Endothelial cell of umbilical vein (primary cell): ENCODE data around the gene CALHM5. TPM values are rescaled to one million over a fixed set of nuclear protein-coding genes. Genes with fewer than 3 reads are reported as not detected.

Experiments
- Bru-seq: library from RNA; stranded (reverse); fragments of 400-500 nt; gene quantifications from one replicate; lab custom pipeline; 2021; lab: Mats Ljungman, UMichigan
- BruChase-seq, 2 experiments: library from RNA; stranded (reverse); fragments of 400-500 nt; gene quantifications; one replicate each; lab custom pipeline; 2021; lab: Mats Ljungman, UMichigan
- BruUV-seq: library from RNA; stranded (reverse); fragments of 400-500 nt; replicated peaks from 2 replicates; lab custom pipeline; 2021; lab: Mats Ljungman, UMichigan
- CTCF ChIA-PET: fragments of 300-600, 350-600 bp; sonication (Branson Sonifier 250); formaldehyde crosslinking; loops from one replicate; lab custom pipeline; 2021; ENCODE audit warnings: antibody characterized with exemption, inconsistent platforms; lab: Charles Lee
- POLR2A ChIA-PET: fragments of 300-600, 350-600 bp; sonication (Branson Sonifier 250); formaldehyde crosslinking; loops from one replicate; lab custom pipeline; 2021; ENCODE audit warnings: antibody characterized with exemption, inconsistent platforms; lab: Charles Lee
- DNase-seq: peaks from one replicate; pipeline ENCODE4 v3.0.0-alpha.2; 2011; ENCODE audit warnings: low read depth, low spot score
- FAIRE-seq: peaks from 2 replicates; lab custom pipeline; 2011; peaks lifted over from hg19 to GRCh38; lab: Jason Lieb, UNC
- H2AFZ ChIP-seq: 2 replicates; pipeline ENCODE4 v1.6.0; 2012; ENCODE audit warnings: low read depth, low read length, control low read depth, inconsistent platforms
- H3K27ac ChIP-seq: 2 replicates; pipeline ENCODE4 v1.5.1; 2011; ENCODE audit warnings: low read depth, mild to moderate bottlenecking, control low read depth, low read length, moderate library complexity; ENCODE audit not compliant: insufficient read depth
- H3K27me3 ChIP-seq, 2 experiments: 2 replicates each; pipeline versions ENCODE4 v1.6.0 to v1.6.1; 2011; ENCODE audit warnings: low read length in 2 of 2, mixed read lengths in 1 of 2; ENCODE audit not compliant: control insufficient read depth in 2 of 2, insufficient read depth in 2 of 2
- H3K36me3 ChIP-seq, 2 experiments: 2 replicates in 1 of 2; 3 replicates in 1 of 2; pipeline ENCODE4 v1.5.1; 2011; ENCODE audit warnings: low read length in 2 of 2, mild to moderate bottlenecking in 1 of 2, moderate library complexity in 1 of 2; ENCODE audit not compliant: control insufficient read depth in 2 of 2, insufficient read depth in 2 of 2; ENCODE audit errors: extremely low read depth in 1 of 2
- H3K4me1 ChIP-seq: 3 replicates; pipeline ENCODE4 v1.5.1; 2011; ENCODE audit warnings: mild to moderate bottlenecking, low read length; ENCODE audit not compliant: control insufficient read depth, insufficient read depth; ENCODE audit errors: extremely low read depth
- H3K4me2 ChIP-seq: 2 replicates; pipeline ENCODE4 v1.6.1; 2011; ENCODE audit warnings: low read length, control low read depth, mixed read lengths; ENCODE audit not compliant: insufficient read depth
- H3K4me3 ChIP-seq, 3 experiments: fragments of 200-600 bp in 1 of 3; sonication (generic), shearing (Covaris generic) in 1 of 3; replicated peaks in 1 of 3; 2 replicates each; pipeline ENCODE4 v1.5.1; 2011 to 2016; ENCODE audit warnings: control low read depth in 3 of 3, low read length in 3 of 3, mild to moderate bottlenecking in 2 of 3, inconsistent platforms in 1 of 3, low read depth in 1 of 3, moderate library complexity in 1 of 3; ENCODE audit not compliant: insufficient read depth in 1 of 3
- H3K79me2 ChIP-seq: 2 replicates; pipeline ENCODE4 v1.6.0; 2012; ENCODE audit warnings: low read length, inconsistent platforms; ENCODE audit not compliant: control insufficient read depth, insufficient read depth
- H3K9ac ChIP-seq: replicated peaks from 2 replicates; pipeline ENCODE3; 2011; ENCODE audit warnings: low read length, control low read depth; ENCODE audit not compliant: insufficient read depth; ENCODE audit errors: extremely low read depth
- H3K9me1 ChIP-seq: replicated peaks from 3 replicates; pipeline ENCODE4 v1.6.0; 2011; ENCODE audit warnings: mild to moderate bottlenecking, low read length; ENCODE audit not compliant: control insufficient read depth, insufficient read depth; ENCODE audit errors: extremely low read depth
- H3K9me3 ChIP-seq: replicated peaks from 2 replicates; pipeline ENCODE4 v1.5.1; 2012; ENCODE audit warnings: low read length, inconsistent platforms; ENCODE audit not compliant: control insufficient read depth, insufficient read depth
- H4K20me1 ChIP-seq: replicated peaks from 2 replicates; pipeline ENCODE3; 2011; ENCODE audit warnings: mild to moderate bottlenecking, low read length; ENCODE audit not compliant: control insufficient read depth, insufficient read depth; ENCODE audit errors: extremely low read depth
- EZH2 ChIP-seq: IDR thresholded peaks from 2 replicates; pipeline ENCODE4 v1.6.1; 2012; ENCODE audit warnings: borderline replicate concordance, low read depth, mild to moderate bottlenecking, moderate library complexity, low read length, inconsistent platforms; ENCODE audit not compliant: severe bottlenecking
- GATA2 ChIP-seq: IDR thresholded peaks from 2 replicates; pipeline ENCODE4 v1.7.0; 2011; ENCODE audit warnings: low read depth, mild to moderate bottlenecking, moderate library complexity, mixed read lengths, low read length; ENCODE audit not compliant: insufficient read length, insufficient read depth
- JUN ChIP-seq: IDR thresholded peaks from 2 replicates; pipeline ENCODE4 v1.6.1; 2011; ENCODE audit warnings: borderline replicate concordance, low read depth; ENCODE audit not compliant: insufficient read length, insufficient read depth
- MYC ChIP-seq: IDR thresholded peaks from one replicate; pipeline ENCODE4 v1.6.1; 2011; ENCODE audit warnings: mild to moderate bottlenecking, low read depth, low read length
- POLR2A ChIP-seq: IDR thresholded peaks from 2 replicates; pipeline ENCODE4 v1.6.1; 2012; ENCODE audit warnings: low read depth, mild to moderate bottlenecking, control low read depth, low read length
- POLR2AphosphoS5 ChIP-seq: IDR thresholded peaks from 2 replicates; pipeline ENCODE4 v1.6.1; 2012; ENCODE audit warnings: low read depth, mild to moderate bottlenecking, control low read depth, low read length, moderate library complexity; ENCODE audit not compliant: insufficient read depth
- dilution Hi-C: fragments of 300-500 bp; cut with MboI; formaldehyde crosslinking; loops from one replicate; pipeline ENCODE4 v1.15.0; 2019; ENCODE audit warnings: low sequenced_read_pairs; ENCODE audit not compliant: extremely low pct_ligation_motif_present
- intact Hi-C: fragments of 100-400 bp; cut with micrococcal nuclease; formaldehyde crosslinking; loops from one replicate; pipeline ENCODE4 v1.10.0; 2022
- long read RNA-seq: library from polyadenylated mRNA; stranded (forward); transcript quantifications from one replicate; pipeline ENCODE4 v2.0.0, GENCODE V29; 2021
- polyA minus RNA-seq, 3 experiments: library from RNA; depleted of rRNA, polyadenylated mRNA; stranded (reverse); fragments of >200 nt; gene quantifications; 1 replicate in 1 of 3; 2 replicates in 2 of 3; pipeline ENCODE4 v1.2.3, GENCODE V29; 2011
- polyA plus RNA-seq, 4 experiments: library from polyadenylated mRNA; depleted of rRNA in 3 of 4; stranded (reverse) in 3 of 4; unstranded in 1 of 4; fragments of >200 nt; gene quantifications; 2 replicates each; pipeline versions ENCODE4 v1.2.1 to v1.2.3, GENCODE V29; 2011 to 2012; ENCODE audit warnings: missing spikeins in 1 of 4
- total RNA-seq: library from RNA; stranded (reverse); gene quantifications from 2 replicates; pipeline ENCODE4 v1.2.3, GENCODE V29; 2021
- TF ChIP-seq, protein P1 (sequence below), 2 donors: IDR thresholded peaks; 1 replicate in 1 of 2; 2 replicates in 1 of 2; pipeline ENCODE4 v1.5.1; 2011; ENCODE audit warnings: low read length in 2 of 2, mild to moderate bottlenecking in 2 of 2, moderate library complexity in 2 of 2, control low read depth in 1 of 2, inconsistent platforms in 1 of 2, low read depth in 1 of 2; ENCODE audit not compliant: insufficient read depth in 1 of 2; ENCODE audit errors: extremely low read depth in 1 of 2

The CALHM5 gene, protein sequence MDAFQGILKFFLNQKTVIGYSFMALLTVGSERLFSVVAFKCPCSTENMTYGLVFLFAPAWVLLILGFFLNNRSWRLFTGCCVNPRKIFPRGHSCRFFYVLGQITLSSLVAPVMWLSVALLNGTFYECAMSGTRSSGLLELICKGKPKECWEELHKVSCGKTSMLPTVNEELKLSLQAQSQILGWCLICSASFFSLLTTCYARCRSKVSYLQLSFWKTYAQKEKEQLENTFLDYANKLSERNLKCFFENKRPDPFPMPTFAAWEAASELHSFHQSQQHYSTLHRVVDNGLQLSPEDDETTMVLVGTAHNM
- total RNA-seq (6.6 and 7.1 TPM in 2 replicates), polyA plus RNA-seq (3.8 and 4.5 TPM in 2 replicates), polyA minus RNA-seq (13.8 TPM in 2 replicates), Bru-seq, nascent RNA (percentile 62 among the genes with signal in this experiment), BruChase-seq, experiment 1, labeled RNA remaining after a 6-hour chase (percentile 68 among the genes with signal in this experiment), BruChase-seq, experiment 2, labeled RNA remaining after a 2-hour chase (percentile 74 among the genes with signal in this experiment)
- 3.9 and 4.5 TPM in 2 replicates for polyA plus RNA-seq (2011; cell fraction: cytosol; rRNA removed)
- polyA plus RNA-seq (2011; cell fraction: nucleus; rRNA removed) = 3.8 and 4.1 TPM in 2 replicates
- 4.2 and 5.6 TPM in 2 replicates for polyA plus RNA-seq (2012)
- not detected for polyA minus RNA-seq (2011; cell fraction: cytosol; rRNA and poly(A)+ RNA removed)
- 8.7 and 11.0 TPM in 2 replicates for polyA minus RNA-seq (2011; cell fraction: nucleus; rRNA and poly(A)+ RNA removed)
- long read RNA-seq, full-length matches to known transcripts = 43 of 45 reads
- long read RNA-seq, partial matches to known transcripts = 0 of 45 reads
- long read RNA-seq, other reads (novel, unspliced or antisense) = 2 of 45 reads

DNA sequence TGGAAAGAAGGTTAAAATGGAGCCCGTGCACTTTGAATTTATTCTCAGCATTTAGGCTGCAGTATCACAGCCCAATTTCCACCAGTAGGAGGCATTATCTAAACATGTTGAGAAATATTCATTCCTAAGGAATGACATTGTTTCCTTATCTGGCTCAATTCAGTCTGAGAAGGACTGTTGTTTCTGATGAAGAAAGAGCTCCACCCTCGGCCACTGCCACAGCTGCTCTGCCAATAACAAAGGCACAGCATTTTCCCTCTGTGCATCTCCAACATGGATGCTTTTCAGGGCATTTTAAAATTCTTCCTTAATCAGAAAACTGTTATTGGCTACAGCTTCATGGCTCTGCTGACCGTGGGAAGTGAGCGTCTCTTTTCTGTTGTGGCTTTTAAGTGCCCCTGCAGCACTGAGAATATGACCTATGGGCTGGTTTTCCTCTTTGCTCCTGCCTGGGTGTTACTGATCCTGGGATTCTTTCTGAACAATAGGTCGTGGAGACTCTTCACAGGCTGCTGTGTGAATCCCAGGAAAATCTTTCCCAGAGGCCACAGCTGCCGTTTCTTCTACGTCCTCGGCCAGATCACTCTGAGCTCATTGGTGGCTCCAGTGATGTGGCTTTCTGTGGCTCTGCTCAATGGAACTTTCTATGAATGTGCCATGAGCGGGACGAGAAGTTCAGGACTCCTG lies at the start of gene CALHM5:
Gene CALHM5, plus strand, starts transcription at position 216 of the 687 bp plus-strand sequence. Its CDS starts 58 bp downstream, at position 274.
- Histone ChIP-seq H3K27me3 (no peaks in the 10 kb centered on the region), H2AFZ (peak within 1 kb of the TSS; percentile 82), H3K9ac (peak within 1 kb of the TSS; percentile 95), H3K36me3 (peaks cover 7 to 8% of the 10 kb centered on the region in 2 experiments), H3K9me1 (no peaks in the 10 kb centered on the region), H3K27ac (peak within 1 kb of the TSS; percentile 95), H3K79me2 (peaks cover 8% of the 10 kb centered on the region), H3K4me2 (peak within 1 kb of the TSS; percentile 89), H4K20me1 (no peaks in the 10 kb centered on the region), H3K4me3 (peak within 1 kb of the TSS; percentile 26 to 82 (median 35)), H3K9me3 (no peaks in the 10 kb centered on the region), H3K4me1 (peaks cover 19% of the 10 kb centered on the region)
- FAIRE-seq (peak; percentile 84), DNase-seq (peak; percentile 91)
- TF ChIP-seq MYC (no peak), JUN (peak; percentile 79), POLR2A (peak; percentile 67), EZH2 (no peak), GATA2 (peak; percentile 46), POLR2AphosphoS5 (no peak)
- TF ChIP-seq, protein P1, sequence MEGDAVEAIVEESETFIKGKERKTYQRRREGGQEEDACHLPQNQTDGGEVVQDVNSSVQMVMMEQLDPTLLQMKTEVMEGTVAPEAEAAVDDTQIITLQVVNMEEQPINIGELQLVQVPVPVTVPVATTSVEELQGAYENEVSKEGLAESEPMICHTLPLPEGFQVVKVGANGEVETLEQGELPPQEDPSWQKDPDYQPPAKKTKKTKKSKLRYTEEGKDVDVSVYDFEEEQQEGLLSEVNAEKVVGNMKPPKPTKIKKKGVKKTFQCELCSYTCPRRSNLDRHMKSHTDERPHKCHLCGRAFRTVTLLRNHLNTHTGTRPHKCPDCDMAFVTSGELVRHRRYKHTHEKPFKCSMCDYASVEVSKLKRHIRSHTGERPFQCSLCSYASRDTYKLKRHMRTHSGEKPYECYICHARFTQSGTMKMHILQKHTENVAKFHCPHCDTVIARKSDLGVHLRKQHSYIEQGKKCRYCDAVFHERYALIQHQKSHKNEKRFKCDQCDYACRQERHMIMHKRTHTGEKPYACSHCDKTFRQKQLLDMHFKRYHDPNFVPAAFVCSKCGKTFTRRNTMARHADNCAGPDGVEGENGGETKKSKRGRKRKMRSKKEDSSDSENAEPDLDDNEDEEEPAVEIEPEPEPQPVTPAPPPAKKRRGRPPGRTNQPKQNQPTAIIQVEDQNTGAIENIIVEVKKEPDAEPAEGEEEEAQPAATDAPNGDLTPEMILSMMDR (IDR thresholded peaks at IDR 0.05; ENCODE audit: extremely low read depth in 1 of 2, insufficient read depth in 1 of 2, low read depth in 1 of 2, low read length in 2 of 2) = peak; percentile 55 to 67
- POLR2A ChIA-PET = interaction anchor here (0.7 to 1.2 kb wide), 3 partner anchors 60 to 232 kb away, joined by 3 to 4 read pairs (median 4); partner anchors contain the start of genes DSE, RWDD1 and TSPYL1
- intact Hi-C loops (loop anchor here (1.0 to 5.0 kb wide), 7 partner anchors 17 to 294 kb away; partner anchors contain the start of genes DSE and RWDD1), dilution Hi-C loops (no loop called here)
- BruUV-seq = TSS peak; percentile 73
- CTCF ChIA-PET = interaction anchor here (0.6 to 6.2 kb wide), 64 partner anchors 10 to 335 kb away, joined by 3 to 72 read pairs (median 5); partner anchors contain the start of genes CALHM6, DSE, RSPH4A and RWDD1
